ENCODE measurements around the gene FRMD4A. TPM values are rescaled to one million over a fixed set of nuclear protein-coding genes. Genes with fewer than 3 reads are reported as not detected.
"Not testable (repeated sequence)": the region's sequence is repeated elsewhere in the genome, so short reads cannot be mapped to it uniquely, and the experiment has no call there.

The FRMD4A gene
- total RNA-seq, 1 experiment from 2014 or later = 18.3 TPM

DNA sequence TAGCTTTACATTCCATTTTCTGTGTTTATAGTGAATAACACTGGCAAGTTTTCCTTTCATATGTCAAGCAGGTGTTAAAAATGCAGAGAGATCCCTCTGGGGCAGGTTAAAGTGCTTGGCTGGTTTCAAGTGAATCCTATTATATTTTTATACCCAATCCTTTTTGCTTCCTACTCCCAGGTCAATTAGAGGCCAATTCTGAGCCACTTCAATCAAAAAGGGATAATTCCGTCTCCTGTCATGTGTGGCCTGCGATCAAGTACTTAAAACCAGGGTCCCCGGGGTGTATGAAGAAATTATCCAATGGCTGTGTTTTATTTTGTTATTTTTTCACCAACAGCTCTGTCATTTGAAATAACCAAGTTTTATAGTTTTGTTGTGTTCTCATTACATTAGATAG lies 430.8 kb downstream of the FRMD4A start:
- Histone ChIP-seq H2AFZ (no peak overlapping the region), H3F3A (ENCODE audit: insufficient read depth, low read depth) (peaks cover 5% of the 10 kb centered on the region; the same call in 1 of the 2 replicates), H3K79me2 (ENCODE audit: low read depth) (no peaks in the 10 kb centered on the region), H3K4me3 (no peak overlapping the region), H3K4me2 (no peak overlapping the region), H3K4me1 (replicated peaks; ENCODE audit: insufficient read depth) (peaks cover under 1% of the 10 kb centered on the region; the same call in 1 of the 2 replicates), H4K20me1 (ENCODE audit: insufficient read depth) (no peaks in the 10 kb centered on the region), H3K27ac (no peak overlapping the region), H3K36me3 (ENCODE audit: low read depth) (no peaks in the 10 kb centered on the region), H3K9me2 (ENCODE audit: insufficient read depth) (no peaks in the 10 kb centered on the region), H3K9me3 (ENCODE audit: insufficient read depth, low read depth) (no peaks in the 10 kb centered on the region), H3K27me3 (ENCODE audit: insufficient read depth, low read depth) (no peaks in the 10 kb centered on the region)
- no peak for DNase-seq
- ChIA-PET CTCF (no interaction called here), POLR2A (ENCODE audit: unreplicated experiment) (interaction anchor here (0.7 kb wide), 1 partner anchor 28 kb away, joined by 4 read pairs; no protein-coding TSS in a partner anchor)
- BruUV-seq (replicated peaks) = no TSS peak
- TF ChIP-seq EZH2 (IDR thresholded peaks at IDR 0.05; ENCODE audit: low read depth) = no peak
- TF ChIP-seq, protein P1, sequence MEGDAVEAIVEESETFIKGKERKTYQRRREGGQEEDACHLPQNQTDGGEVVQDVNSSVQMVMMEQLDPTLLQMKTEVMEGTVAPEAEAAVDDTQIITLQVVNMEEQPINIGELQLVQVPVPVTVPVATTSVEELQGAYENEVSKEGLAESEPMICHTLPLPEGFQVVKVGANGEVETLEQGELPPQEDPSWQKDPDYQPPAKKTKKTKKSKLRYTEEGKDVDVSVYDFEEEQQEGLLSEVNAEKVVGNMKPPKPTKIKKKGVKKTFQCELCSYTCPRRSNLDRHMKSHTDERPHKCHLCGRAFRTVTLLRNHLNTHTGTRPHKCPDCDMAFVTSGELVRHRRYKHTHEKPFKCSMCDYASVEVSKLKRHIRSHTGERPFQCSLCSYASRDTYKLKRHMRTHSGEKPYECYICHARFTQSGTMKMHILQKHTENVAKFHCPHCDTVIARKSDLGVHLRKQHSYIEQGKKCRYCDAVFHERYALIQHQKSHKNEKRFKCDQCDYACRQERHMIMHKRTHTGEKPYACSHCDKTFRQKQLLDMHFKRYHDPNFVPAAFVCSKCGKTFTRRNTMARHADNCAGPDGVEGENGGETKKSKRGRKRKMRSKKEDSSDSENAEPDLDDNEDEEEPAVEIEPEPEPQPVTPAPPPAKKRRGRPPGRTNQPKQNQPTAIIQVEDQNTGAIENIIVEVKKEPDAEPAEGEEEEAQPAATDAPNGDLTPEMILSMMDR (conservative IDR thresholded peaks at IDR 0.05) = no peak
- intact Hi-C loops (cut with micrococcal nuclease; ENCODE audit: unreplicated experiment) = loop anchor here (10.0 kb wide), 1 partner anchor 185 kb away; no protein-coding TSS in a partner anchor

DNA sequence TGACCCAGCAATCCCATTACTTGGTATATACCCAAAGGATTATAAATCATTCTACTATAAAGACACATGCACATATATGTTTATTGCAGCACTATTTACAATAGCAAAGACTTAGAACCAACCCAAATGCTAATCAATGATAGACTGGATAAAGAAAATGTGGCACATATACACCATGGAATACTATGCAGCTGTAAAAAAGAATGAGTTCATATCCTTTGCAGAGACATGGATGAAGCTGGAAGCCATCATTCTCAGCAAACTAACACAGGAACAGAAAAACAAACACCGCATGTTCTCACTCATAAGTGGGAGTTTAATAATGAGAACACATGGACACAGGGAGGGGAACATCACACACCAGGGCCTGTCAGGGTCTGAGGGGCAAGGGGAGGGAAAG lies 434.6 kb downstream of the FRMD4A start:
- CTCF ChIA-PET; H2AFZ ChIP-seq; DNase-seq; H3K79me2 ChIP-seq (ENCODE audit: low read depth); BruUV-seq (replicated peaks); H3K9me3 ChIP-seq (ENCODE audit: insufficient read depth, low read depth); H3K27me3 ChIP-seq (ENCODE audit: insufficient read depth, low read depth); H3K4me3 ChIP-seq; POLR2A ChIA-PET (ENCODE audit: unreplicated experiment); H3K9me2 ChIP-seq (ENCODE audit: insufficient read depth); H4K20me1 ChIP-seq (ENCODE audit: insufficient read depth); H3K36me3 ChIP-seq (ENCODE audit: low read depth); H3K4me2 ChIP-seq; H3K27ac ChIP-seq: not testable (repeated sequence)
- intact Hi-C loops (cut with micrococcal nuclease; ENCODE audit: unreplicated experiment) = loop anchor here (10.0 kb wide), 1 partner anchor 189 kb away; no protein-coding TSS in a partner anchor
- H3K4me1 ChIP-seq (replicated peaks; ENCODE audit: insufficient read depth) = peaks cover 26% of the 10 kb centered on the region
- peaks cover 28% of the 10 kb centered on the region; the same call in 1 of the 2 replicates for H3F3A ChIP-seq (ENCODE audit: insufficient read depth, low read depth)

DNA sequence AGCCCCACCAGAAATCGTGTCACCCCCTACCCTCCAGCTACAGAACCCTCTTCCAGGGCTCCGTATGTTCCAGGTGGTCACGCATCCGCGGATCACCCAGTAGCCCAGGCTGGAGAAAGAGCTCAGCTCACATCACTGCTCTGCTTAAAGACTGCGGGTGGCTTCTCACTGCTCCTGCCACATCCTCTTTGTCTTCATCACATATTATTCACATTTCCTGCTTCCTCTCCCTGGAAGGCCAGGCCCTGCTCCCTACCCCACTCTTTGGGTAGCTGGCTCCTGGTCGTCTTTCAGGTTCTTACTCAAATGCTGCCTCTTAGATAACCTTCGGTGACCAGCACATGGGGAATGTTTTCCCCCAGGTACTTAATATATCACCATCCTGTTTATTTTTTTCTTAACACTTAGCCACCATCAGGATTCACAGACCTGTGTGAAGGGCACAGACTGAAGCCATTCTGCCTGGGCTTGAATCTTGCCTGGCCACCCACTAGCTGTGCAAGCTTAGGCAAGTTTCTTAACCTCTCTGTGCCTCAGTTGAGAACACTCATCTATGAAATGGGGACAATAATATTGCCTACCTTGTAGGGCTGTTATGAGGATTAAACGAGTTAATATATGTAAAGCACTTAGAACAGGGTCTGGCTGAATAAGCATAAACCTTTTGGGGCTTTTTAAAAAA lies 436.2 kb downstream of the FRMD4A start:
- no peak overlapping the region for H2AFZ ChIP-seq
- POLR2A ChIA-PET (ENCODE audit: unreplicated experiment) = interaction anchor here (0.7 to 0.9 kb wide), 2 partner anchors 15 to 491 kb away, joined by 3 to 4 read pairs; no protein-coding TSS in a partner anchor
- TF ChIP-seq EZH2 (IDR thresholded peaks at IDR 0.05; ENCODE audit: low read depth) = no peak
- TF ChIP-seq, protein P1 (conservative IDR thresholded peaks at IDR 0.05) = no peak
- DNase-seq = peak; percentile 33 to 91
- CTCF ChIA-PET = interaction anchor here (0.5 to 0.6 kb wide), 2 partner anchors 139 to 489 kb away, joined by 3 read pairs; no protein-coding TSS in a partner anchor
- no peaks in the 10 kb centered on the region for H3K9me3 ChIP-seq (ENCODE audit: insufficient read depth, low read depth)
- no peaks in the 10 kb centered on the region for H4K20me1 ChIP-seq (ENCODE audit: insufficient read depth)
- H3K36me3 ChIP-seq (ENCODE audit: low read depth) = no peaks in the 10 kb centered on the region
- H3K27ac ChIP-seq = peak overlapping the region; percentile 80
- peaks cover 26% of the 10 kb centered on the region for H3K4me1 ChIP-seq (replicated peaks; ENCODE audit: insufficient read depth)
- H3F3A ChIP-seq (ENCODE audit: insufficient read depth, low read depth) = peaks cover 28% of the 10 kb centered on the region; the same call in 1 of the 2 replicates
- H3K79me2 ChIP-seq (ENCODE audit: low read depth) = no peaks in the 10 kb centered on the region
- H3K4me2 ChIP-seq = peak overlapping the region; percentile 72
- no peaks in the 10 kb centered on the region for H3K27me3 ChIP-seq (ENCODE audit: insufficient read depth, low read depth)
- no TSS peak for BruUV-seq (replicated peaks)
- peak overlapping the region; percentile 38; the same call in 1 of the 2 replicates for H3K4me3 ChIP-seq
- intact Hi-C loops (cut with micrococcal nuclease; ENCODE audit: unreplicated experiment) = loop anchor here (1.0 to 10.0 kb wide), 2 partner anchors 12 to 190 kb away; no protein-coding TSS in a partner anchor
- H3K9me2 ChIP-seq (ENCODE audit: insufficient read depth) = no peaks in the 10 kb centered on the region
